Measurements from ENCODE around the gene TNPO2. TPM values are rescaled to one million over a fixed set of nuclear protein-coding genes. Genes with fewer than 3 reads are reported as not detected.
A peak's percentile ranks its signal among the peaks of the same experiment; 100 is the strongest.

TNPO2 gene
- total and polyA plus RNA-seq, 12 donors, result 24.5 to 104 (median 74.4) TPM

DNA sequence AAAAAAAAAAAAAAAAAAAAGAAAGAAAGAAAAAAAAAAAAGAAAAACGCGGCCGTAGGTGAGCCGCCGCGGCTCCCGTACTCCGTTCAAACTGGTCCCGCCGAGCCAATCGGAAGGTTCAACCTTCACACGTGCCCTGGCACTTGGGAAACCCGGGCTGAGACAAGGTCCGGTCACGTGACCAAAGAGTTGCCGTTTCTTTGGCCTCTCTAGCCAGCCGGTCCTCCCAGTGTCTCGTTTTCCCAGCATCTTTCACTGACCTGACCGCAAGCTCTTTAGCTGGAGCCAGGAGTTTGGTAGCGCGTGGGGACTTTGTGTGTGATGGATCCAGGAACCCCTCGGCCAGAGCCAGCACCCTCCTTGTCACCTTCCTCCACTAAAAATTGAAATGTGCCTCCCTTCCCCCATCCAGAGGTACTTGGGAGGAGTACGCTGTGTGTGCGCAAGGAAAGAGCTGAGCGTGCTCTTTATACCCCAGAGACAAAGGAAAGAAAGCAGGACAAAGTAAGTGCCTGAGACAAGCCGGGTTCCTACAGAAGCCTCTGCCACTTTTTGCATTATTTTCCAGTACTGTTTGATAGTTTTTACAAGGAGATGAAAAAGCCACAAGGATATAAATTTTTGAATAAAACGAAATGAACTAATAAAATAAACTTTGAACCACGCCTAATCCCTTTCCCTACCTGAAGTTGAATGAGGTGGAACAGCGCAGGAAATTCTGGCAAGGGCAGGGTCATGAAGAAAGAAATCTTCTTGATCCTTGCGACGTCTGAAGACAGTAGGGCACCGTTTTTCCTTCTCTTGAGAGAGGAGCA, 959 bp downstream of the TNPO2 start:
- H3K36me3 ChIP-seq (replicated peaks in 1 of 2), result peaks cover 0 to 13% of the 10 kb centered on the region in 2 donors
- peaks cover 20 to 27% of the 10 kb centered on the region in 2 donors for H3K4me1 ChIP-seq (replicated peaks in 1 of 2)
- 1% methylated on average over 32 of the region's 32 CpGs for WGBS, 4 donors
- intact Hi-C loops (cut with DNase I), result no loop called here
- TF ChIP-seq, protein P1, sequence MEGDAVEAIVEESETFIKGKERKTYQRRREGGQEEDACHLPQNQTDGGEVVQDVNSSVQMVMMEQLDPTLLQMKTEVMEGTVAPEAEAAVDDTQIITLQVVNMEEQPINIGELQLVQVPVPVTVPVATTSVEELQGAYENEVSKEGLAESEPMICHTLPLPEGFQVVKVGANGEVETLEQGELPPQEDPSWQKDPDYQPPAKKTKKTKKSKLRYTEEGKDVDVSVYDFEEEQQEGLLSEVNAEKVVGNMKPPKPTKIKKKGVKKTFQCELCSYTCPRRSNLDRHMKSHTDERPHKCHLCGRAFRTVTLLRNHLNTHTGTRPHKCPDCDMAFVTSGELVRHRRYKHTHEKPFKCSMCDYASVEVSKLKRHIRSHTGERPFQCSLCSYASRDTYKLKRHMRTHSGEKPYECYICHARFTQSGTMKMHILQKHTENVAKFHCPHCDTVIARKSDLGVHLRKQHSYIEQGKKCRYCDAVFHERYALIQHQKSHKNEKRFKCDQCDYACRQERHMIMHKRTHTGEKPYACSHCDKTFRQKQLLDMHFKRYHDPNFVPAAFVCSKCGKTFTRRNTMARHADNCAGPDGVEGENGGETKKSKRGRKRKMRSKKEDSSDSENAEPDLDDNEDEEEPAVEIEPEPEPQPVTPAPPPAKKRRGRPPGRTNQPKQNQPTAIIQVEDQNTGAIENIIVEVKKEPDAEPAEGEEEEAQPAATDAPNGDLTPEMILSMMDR (IDR thresholded peaks at IDR 0.05), result no peak
- TF ChIP-seq POLR2A (IDR thresholded peaks at IDR 0.05), result peak; percentile 65 to 83
- H3K27me3 ChIP-seq, result no peaks in the 10 kb centered on the region
- no peaks in the 10 kb centered on the region for H3K9me3 ChIP-seq (replicated peaks in 1 of 3)
- peak overlapping the region in 2 of 4 donors; percentile 64 to 98 for H3K4me3 ChIP-seq
- peak overlapping the region; percentile 89 to 99 (median 92) for H3K27ac ChIP-seq
- DNase-seq, result peak; percentile 96 to 99 (median 99)

DNA sequence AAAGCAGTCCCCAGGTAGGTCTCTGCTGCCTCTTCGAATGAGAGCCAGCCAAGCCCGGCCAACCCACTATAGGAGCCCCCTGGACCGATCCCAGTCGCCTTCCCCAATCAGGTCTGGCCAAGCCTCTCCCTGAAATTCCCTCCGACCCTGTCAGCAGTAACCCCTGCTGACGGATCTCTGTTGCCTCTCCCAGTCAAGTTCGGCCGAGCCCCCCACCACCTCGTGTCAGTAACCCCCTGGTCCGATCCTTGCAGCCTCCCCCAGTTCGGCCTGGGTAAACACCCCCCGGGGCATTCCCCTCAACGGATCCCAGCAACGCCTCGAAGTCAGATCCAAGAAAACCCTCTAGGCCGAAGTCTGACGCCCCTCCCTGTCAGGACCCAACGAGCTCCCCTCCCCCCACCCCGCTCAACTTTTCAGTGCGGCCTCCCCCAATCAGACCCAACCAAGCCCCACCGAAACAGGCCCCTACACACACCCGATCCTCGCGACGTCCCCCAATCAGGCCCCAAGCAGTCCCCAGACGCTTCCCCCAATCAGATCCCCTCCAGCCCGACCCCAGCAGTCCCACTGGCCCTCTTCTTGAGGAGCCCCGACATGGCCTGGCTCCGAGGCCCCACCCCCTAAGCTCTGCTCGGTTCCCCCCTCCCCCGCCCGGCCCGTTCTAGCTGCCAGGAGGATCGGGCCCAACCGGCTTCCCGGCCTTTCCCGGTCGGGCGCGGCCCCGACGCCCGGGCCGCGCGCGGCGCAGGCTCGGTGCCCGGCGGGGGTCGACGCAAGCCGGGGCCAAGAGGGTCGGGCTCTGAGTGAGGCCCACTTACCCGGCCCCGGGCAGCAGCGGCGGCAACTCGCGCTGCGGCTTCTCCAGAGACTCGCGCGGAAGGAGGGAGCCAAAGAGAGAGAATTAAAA, 1.8 kb downstream of the TNPO2 start:
- 0 to 1% (median 1%) methylated on average over 13 to 65 of the region's 65 CpGs for WGBS, 4 donors
- Histone ChIP-seq H3K4me1 (replicated peaks in 1 of 2) (peaks cover 20 to 27% of the 10 kb centered on the region in 2 donors), H3K36me3 (replicated peaks in 1 of 2) (peaks cover 0 to 20% of the 10 kb centered on the region in 2 donors), H3K27me3 (no peaks in the 10 kb centered on the region), H3K9me3 (replicated peaks in 1 of 3) (no peaks in the 10 kb centered on the region), H3K4me3 (peak overlapping the region in 3 of 4 donors; percentile 64 to 98 (median 69)), H3K27ac (peak overlapping the region; percentile 89 to 99 (median 92))
- no peak for TF ChIP-seq POLR2A (IDR thresholded peaks at IDR 0.05)
- TF ChIP-seq, protein P1 (IDR thresholded peaks at IDR 0.05), result no peak
- intact Hi-C loops (cut with DNase I), result no loop called here
- DNase-seq, result peak; percentile 68 to 80 (median 75)

DNA sequence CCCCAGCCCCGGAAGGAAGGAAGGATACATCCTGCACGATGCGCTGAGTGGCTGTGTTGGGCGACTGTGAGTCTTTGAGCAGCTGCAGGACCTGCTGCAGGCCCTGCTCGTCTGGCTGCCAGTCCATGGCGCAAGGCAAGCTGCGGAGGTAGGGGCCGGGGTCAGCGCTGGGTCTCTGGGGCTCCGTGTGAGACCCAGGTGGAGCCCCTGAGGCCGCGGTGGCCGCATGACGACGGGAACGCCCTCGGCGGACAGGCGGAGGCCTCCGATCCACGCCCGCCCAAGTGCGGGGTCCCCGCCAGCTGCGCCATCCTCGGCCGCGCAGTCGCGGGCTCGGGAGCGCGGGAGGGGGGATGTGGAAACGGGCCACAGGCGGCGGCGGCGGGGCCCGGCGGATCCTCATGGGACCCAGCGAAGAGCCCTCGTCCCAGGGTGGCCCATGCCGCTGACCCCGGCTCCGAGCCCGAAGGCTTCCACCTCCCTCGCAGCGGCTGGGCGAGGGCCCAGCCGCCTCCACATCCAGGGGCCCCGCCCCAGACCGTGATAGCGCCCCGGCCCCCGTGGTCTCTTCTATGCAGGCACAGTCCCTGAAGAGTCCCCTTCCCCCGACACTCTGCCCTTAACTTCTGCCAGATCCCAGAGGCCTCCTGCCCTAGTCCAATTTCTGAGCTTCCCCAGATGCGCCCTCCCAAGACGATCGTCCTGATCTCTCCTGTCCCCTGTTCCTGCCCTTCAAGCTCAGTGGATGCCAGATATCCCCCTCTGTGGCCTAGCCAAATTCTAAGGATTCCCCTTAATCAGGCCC, 2.7 kb downstream of the TNPO2 start:
- DNase-seq, result peak in 3 of 7 donors; percentile 41 to 48 (median 43)
- peaks cover 20 to 27% of the 10 kb centered on the region in 2 donors for H3K4me1 ChIP-seq (replicated peaks in 1 of 2)

More for the DNA sequence above, 2.7 kb downstream of the TNPO2 start:
- Histone ChIP-seq H3K36me3 (replicated peaks in 1 of 2) (peaks cover 0 to 27% of the 10 kb centered on the region in 2 donors), H3K27ac (peak overlapping the region; percentile 89 to 99 (median 92)), H3K9me3 (replicated peaks in 1 of 3) (no peaks in the 10 kb centered on the region), H3K27me3 (no peaks in the 10 kb centered on the region), H3K4me3 (peak overlapping the region in 3 of 4 donors; percentile 64 to 98 (median 69))
- TF ChIP-seq POLR2A (IDR thresholded peaks at IDR 0.05), result no peak
- TF ChIP-seq, protein P1 (IDR thresholded peaks at IDR 0.05), result no peak
- intact Hi-C loops (cut with DNase I), result no loop called here
- 3 to 9% (median 5%) methylated on average over 12 to 59 of the region's 59 CpGs for WGBS, 4 donors

Measured in adrenal gland (tissue), 12 donors.